HepG2 (cell line): ENCODE data around the gene TSR1. TPM values are rescaled to one million over a fixed set of nuclear protein-coding genes. Genes with fewer than 3 reads are reported as not detected.

Experiments used
- ATAC-seq: fragments of 200-7000 bp; cut with Tn5 transposase; 3 replicates; pipeline ENCODE4 v1.9.1; 2020; ENCODE audit warnings: mild to moderate bottlenecking, moderate library complexity
- BruUV-seq: library from RNA; stranded (reverse); fragments of 400-500 nt; replicated peaks from 2 replicates; lab custom pipeline; 2021; lab: Mats Ljungman, UMichigan
- CTCF ChIA-PET: fragments of 300-600 bp; formaldehyde crosslinking; extraction: SDS; loops from one replicate; lab custom pipeline; 2021; ENCODE audit warnings: low total read pairs, inconsistent platforms, low intra/inter-chr PET ratio; lab: Yijun Ruan, JAX
- POLR2A ChIA-PET: fragments of 350-600 bp; sonication (Branson Sonifier 250); formaldehyde crosslinking; loops from one replicate; lab custom pipeline; 2020; ENCODE audit warnings: antibody characterized with exemption, inconsistent platforms; lab: Yijun Ruan, JAX
- DNase-seq: peaks from one replicate; pipeline ENCODE4 v3.0.0-alpha.2; 2015; ENCODE audit warnings: low spot score
- FAIRE-seq: peaks from 3 replicates; lab custom pipeline; 2011; peaks lifted over from hg19 to GRCh38; lab: Jason Lieb, UNC
- H2AFZ ChIP-seq: one replicate; pipeline ENCODE4 v1.6.1; 2011; ENCODE audit warnings: low read length, inconsistent platforms
- H3K27ac ChIP-seq: fragments of 300-600 bp; 3 replicates; pipeline ENCODE4 v1.8.0; 2011; ENCODE audit warnings: mixed run types, mild to moderate bottlenecking, mixed read lengths, low read length, inconsistent platforms; ENCODE audit not compliant: insufficient read depth; ENCODE audit errors: extremely low read length
- H3K27me3 ChIP-seq, 2 experiments: fragments of 200-600 bp in 1 of 2; 2 replicates in 1 of 2; 3 replicates in 1 of 2; pipeline versions ENCODE4 v1.6.0 to v1.8.0; 2011; ENCODE audit warnings: low read length in 2 of 2, mild to moderate bottlenecking in 2 of 2, moderate library complexity in 2 of 2, inconsistent platforms in 1 of 2; ENCODE audit not compliant: insufficient read depth in 2 of 2, control insufficient read depth in 1 of 2
- H3K36me3 ChIP-seq, 2 experiments: fragments of 200-600 bp in 1 of 2; replicated peaks in 1 of 2; 2 replicates in 1 of 2; 3 replicates in 1 of 2; pipeline versions ENCODE4 v1.5.1 to v1.8.0; 2011; ENCODE audit warnings: low read length in 2 of 2, inconsistent platforms in 1 of 2; ENCODE audit not compliant: insufficient read depth in 2 of 2, control insufficient read depth in 1 of 2
- H3K4me1 ChIP-seq: 2 replicates; pipeline ENCODE4 v1.5.1; 2012; ENCODE audit warnings: low read length, inconsistent platforms; ENCODE audit not compliant: insufficient read depth
- H3K4me2 ChIP-seq: 2 replicates; pipeline ENCODE4 v1.6.0; 2011; ENCODE audit warnings: low read depth, low read length, inconsistent platforms
- H3K4me3 ChIP-seq, 3 experiments: fragments of 200-600 bp in 1 of 3; sonication (generic), shearing (Covaris generic) in 1 of 3; replicated peaks in 1 of 3; 2 replicates each; pipeline ENCODE4 v1.5.1; 2011 to 2016; ENCODE audit warnings: low read length in 3 of 3, inconsistent platforms in 2 of 3, low read depth in 2 of 3, mild to moderate bottlenecking in 2 of 3, control low read depth in 1 of 3, mixed read lengths in 1 of 3; ENCODE audit not compliant: insufficient read depth in 1 of 3
- H3K79me2 ChIP-seq: one replicate; pipeline ENCODE4 v1.6.1; 2011; ENCODE audit warnings: low read length, inconsistent platforms; ENCODE audit not compliant: insufficient read depth
- H3K9ac ChIP-seq: 2 replicates; pipeline ENCODE4 v1.6.0; 2011; ENCODE audit warnings: mild to moderate bottlenecking, low read depth, low read length, inconsistent platforms; ENCODE audit not compliant: insufficient read depth
- H3K9me3 ChIP-seq: 2 replicates; pipeline ENCODE4 v1.5.1; 2012; ENCODE audit warnings: mild to moderate bottlenecking, low read length
- H4K20me1 ChIP-seq: 2 replicates; pipeline ENCODE4 v1.6.0; 2011; ENCODE audit warnings: inconsistent platforms, mild to moderate bottlenecking, low read length, moderate library complexity; ENCODE audit not compliant: insufficient read depth
- DDIT3 ChIP-seq: sonication (generic); formaldehyde crosslinking; IDR thresholded peaks from 2 replicates; pipeline ENCODE4 v1.4.0; 2020; ENCODE audit warnings: mild to moderate bottlenecking, missing genetic modification reagents
- KIAA2018 ChIP-seq: sonication (generic); formaldehyde crosslinking; IDR thresholded peaks from 2 replicates; pipeline ENCODE4 v1.5.0; 2020; ENCODE audit warnings: mild to moderate bottlenecking, missing genetic modification reagents, borderline replicate concordance
- KLF6 ChIP-seq: IDR thresholded peaks from 2 replicates; pipeline ENCODE4 v1.8.0; 2016; ENCODE audit warnings: missing biosample characterization, missing genetic modification reagents
- NONO ChIP-seq, 2 experiments: fragments of 450-650 bp in 1 of 2; sonication (generic) in 1 of 2; formaldehyde crosslinking in 1 of 2; IDR thresholded peaks in 1 of 2; conservative IDR thresholded peaks in 1 of 2; 2 replicates each; pipeline versions ENCODE4 v1.6.1 to v1.8.0; 2017 to 2022; ENCODE audit warnings: mild to moderate bottlenecking in 1 of 2, missing genetic modification reagents in 1 of 2, moderate library complexity in 1 of 2
- SAP130 ChIP-seq: IDR thresholded peaks from 2 replicates; pipeline ENCODE4 v1.6.1; 2016; ENCODE audit warnings: low read depth
- ZNF317 ChIP-seq: sonication (generic); formaldehyde crosslinking; IDR thresholded peaks from 2 replicates; pipeline ENCODE4 v1.5.0; 2020; ENCODE audit warnings: mild to moderate bottlenecking, missing genetic modification reagents
- ZNF33B ChIP-seq: sonication (generic); formaldehyde crosslinking; IDR thresholded peaks from 2 replicates; pipeline ENCODE4 v1.5.1; 2020; ENCODE audit warnings: mild to moderate bottlenecking, missing genetic modification reagents
- ZSCAN31 ChIP-seq: sonication (generic); formaldehyde crosslinking; IDR thresholded peaks from 2 replicates; pipeline ENCODE4 v1.5.0; 2020; ENCODE audit warnings: low read depth, mild to moderate bottlenecking, missing genetic modification reagents
- WGBS: methylation state at CpG from one replicate; pipeline ENCODE4 v1.1.6; 2017; ENCODE audit warnings: low lambda C conversion rate; 5-methylcytosine and 5-hydroxymethylcytosine counted together
- in situ Hi-C: cut with HindIII; loops from 2 replicates; pipeline ENCODE4 v1.10.0; 2017; ENCODE audit warnings: low pct_unique_long_range_greater_than_20kb; ENCODE audit not compliant: extremely low pct_ligation_motif_present
- intact Hi-C: fragments of 100-400 bp; cut with micrococcal nuclease; formaldehyde crosslinking; loops from one replicate; pipeline ENCODE4 v1.10.0; 2022; ENCODE audit not compliant: unreplicated experiment
- polyA plus RNA-seq, 8 experiments: library from polyadenylated mRNA; depleted of rRNA in 3 of 8; stranded (reverse) in 7 of 8; unstranded in 1 of 8; fragments of >200 nt; fragmentation: Illumina TruSeq in 4 of 8; extraction: Trizol in 4 of 8; gene quantifications; 2 replicates each; pipeline versions ENCODE4 v1.2.1 to v1.2.3, GENCODE V29; 2011 to 2016; ENCODE audit warnings: low read depth in 4 of 8, missing spikeins in 1 of 8, mixed read lengths in 1 of 8; ENCODE audit not compliant: insufficient read depth in 1 of 8
- total RNA-seq, 5 experiments: library from RNA; depleted of rRNA; stranded (reverse); fragments of >200 nt; fragmentation: Illumina TruSeq; extraction: Trizol; gene quantifications; 2 replicates each; pipeline ENCODE4 v1.2.3, GENCODE V29; 2016; ENCODE audit warnings: low read depth in 1 of 5
- TF ChIP-seq, protein P1 (sequence below): sonication (generic); formaldehyde crosslinking; IDR thresholded peaks from 2 replicates; pipeline ENCODE4 v1.8.1; 2023; ENCODE audit warnings: mild to moderate bottlenecking, inconsistent platforms, moderate library complexity, missing genetic modification reagents, borderline replicate concordance

TSR1 gene
- total and polyA plus RNA-seq, 2 of the 13 experiments (the other 11 are each of a cell fraction or from before 2014, with no cell fraction given): 7.1 to 65.8 TPM

- in situ Hi-C loops: no loop called here
- H3K36me3 ChIP-seq: peaks cover 16 to 30% of the 10 kb centered on the region in 2 experiments; a peak in 3 of 5 replicates
- no peak for ATAC-seq
- no peaks in the 10 kb centered on the region for H3K79me2 ChIP-seq
- H3K4me2 ChIP-seq: no peak overlapping the region
- no peaks in the 10 kb centered on the region for H4K20me1 ChIP-seq
- no peak for DNase-seq
- no peak overlapping the region for H2AFZ ChIP-seq
- intact Hi-C loops: no loop called here
- WGBS: 95% methylated on average over 7 of the region's 21 CpGs
- no peaks in the 10 kb centered on the region for H3K4me1 ChIP-seq
- POLR2A ChIA-PET: no interaction called here
- BruUV-seq: no TSS peak
- no peak overlapping the region for H3K9ac ChIP-seq
- TF ChIP-seq SAP130 (CRISPR knock-in tag): no peak
- TF ChIP-seq ZNF33B (CRISPR knock-in tag): no peak
- no peak for TF ChIP-seq DDIT3 (CRISPR knock-in tag)
- no peak for TF ChIP-seq ZNF317 (CRISPR knock-in tag)
- TF ChIP-seq ZSCAN31: no peak
- H3K27ac ChIP-seq: no peak overlapping the region
- no peak overlapping the region for H3K4me3 ChIP-seq
- no peaks in the 10 kb centered on the region for H3K27me3 ChIP-seq
- no peak for FAIRE-seq
- H3K9me3 ChIP-seq: no peaks in the 10 kb centered on the region
- CTCF ChIA-PET: no interaction called here
Observed at GRCh38 chr17:2363318-2363717, 27.1 kb upstream of the TSR1 start.

DNA sequence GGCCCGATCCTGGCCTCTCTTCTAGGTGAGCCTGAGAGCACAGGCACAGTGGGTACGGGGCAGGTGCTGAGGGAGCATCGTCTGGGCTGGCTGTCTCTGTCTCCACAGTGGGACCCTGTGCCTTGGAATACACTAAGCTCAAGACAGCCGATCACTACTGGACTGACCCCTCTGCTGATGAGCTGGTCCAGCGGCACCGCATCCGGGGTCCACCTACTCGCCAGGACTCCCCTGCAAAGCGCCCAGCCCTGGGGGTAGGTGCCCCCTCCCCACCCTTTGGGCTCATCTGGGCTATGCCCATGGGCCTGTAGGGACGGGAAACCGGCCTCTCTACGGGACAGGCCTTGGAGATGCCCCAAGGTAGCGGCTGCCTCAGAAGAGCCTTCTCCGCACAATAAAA, 26.6 kb upstream of the TSR1 start:
- no peaks in the 10 kb centered on the region for H3K4me1 ChIP-seq
- CTCF ChIA-PET: no interaction called here
- H2AFZ ChIP-seq: no peak overlapping the region
- H3K9me3 ChIP-seq: no peaks in the 10 kb centered on the region
- H3K9ac ChIP-seq: no peak overlapping the region
- DNase-seq (no peak), FAIRE-seq (no peak), ATAC-seq (no peak)
- intact Hi-C loops: no loop called here
- POLR2A ChIA-PET: no interaction called here
- in situ Hi-C loops: no loop called here
- no peaks in the 10 kb centered on the region for H3K27me3 ChIP-seq
- H3K4me3 ChIP-seq: no peak overlapping the region
- H3K36me3 ChIP-seq: peaks cover 16 to 30% of the 10 kb centered on the region in 2 experiments; a peak in 3 of 5 replicates
- BruUV-seq: no TSS peak
- H3K79me2 ChIP-seq: no peaks in the 10 kb centered on the region
- 98% methylated on average over 5 of the region's 14 CpGs for WGBS
- H4K20me1 ChIP-seq: no peaks in the 10 kb centered on the region
- H3K27ac ChIP-seq: no peak overlapping the region
- no peak overlapping the region for H3K4me2 ChIP-seq
- TF ChIP-seq NONO (IDR thresholded peaks at IDR 0.05) (no peak), NONO (CRISPR knock-in tag; conservative IDR thresholded peaks at IDR 0.05) (no peak), KIAA2018 (CRISPR knock-in tag) (no peak), KLF6 (CRISPR knock-in tag) (no peak)
- TF ChIP-seq, protein P1, sequence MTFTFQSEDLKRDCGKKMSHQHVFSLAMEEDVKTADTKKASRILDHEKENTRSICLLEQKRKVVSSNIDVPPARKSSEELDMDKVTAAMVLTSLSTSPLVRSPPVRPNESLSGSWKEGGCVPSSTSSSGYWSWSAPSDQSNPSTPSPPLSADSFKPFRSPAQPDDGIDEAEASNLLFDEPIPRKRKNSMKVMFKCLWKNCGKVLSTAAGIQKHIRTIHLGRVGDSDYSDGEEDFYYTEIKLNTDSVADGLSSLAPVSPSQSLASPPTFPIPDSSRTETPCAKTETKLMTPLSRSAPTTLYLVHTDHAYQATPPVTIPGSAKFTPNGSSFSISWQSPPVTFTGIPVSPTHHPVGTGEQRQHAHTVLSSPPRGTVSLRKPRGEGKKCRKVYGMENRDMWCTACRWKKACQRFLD (CRISPR knock-in tag): no peak
